HG02852 (cell line): ENCODE measurements around the gene CD99L2.

Experiments
- ATAC-seq: cut with Tn5 transposase; IDR thresholded peaks from one replicate; pipeline ENCODE4 v1.9.1; 2021; ENCODE audit warnings: mild to moderate bottlenecking, moderate library complexity; ENCODE audit not compliant: unreplicated experiment

CD99L2 gene

GRCh38 chrX:150806827-150807226, 91.6 kb downstream of the CD99L2 start:
- no peak for ATAC-seq

- ATAC-seq = no peak
These were observed 92.7 kb downstream of the CD99L2 start for GRCh38 chrX:150805736-150806135.

GRCh38 chrX:150792949-150793527, 105.4 kb downstream of the CD99L2 start:
- ATAC-seq = no peak

- ATAC-seq = peak; percentile 67
These were observed 108.4 kb downstream of the CD99L2 start for GRCh38 chrX:150790021-150790420.

DNA sequence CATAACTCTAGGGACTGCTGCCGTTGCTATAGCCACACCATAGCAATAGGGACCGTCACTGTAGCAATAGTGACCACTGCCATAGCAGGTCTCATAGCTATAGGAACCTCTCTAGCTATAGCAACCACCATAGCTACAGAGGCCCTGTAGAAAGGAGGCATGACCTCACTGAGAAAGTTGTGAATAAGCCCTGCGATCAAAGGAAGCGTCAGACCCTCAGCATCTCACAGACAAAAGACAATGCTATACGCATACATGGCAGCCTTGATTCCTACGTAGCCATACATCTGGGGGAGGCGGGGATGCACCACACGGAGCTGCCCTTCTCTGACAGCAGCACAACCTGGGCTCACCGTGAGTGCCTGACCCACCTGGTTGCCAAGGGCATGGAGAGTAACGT, 116.8 kb downstream of the CD99L2 start:
- no peak for ATAC-seq

- no peak for ATAC-seq
These were observed 119.1 kb downstream of the CD99L2 start for GRCh38 chrX:150779385-150779784.

DNA sequence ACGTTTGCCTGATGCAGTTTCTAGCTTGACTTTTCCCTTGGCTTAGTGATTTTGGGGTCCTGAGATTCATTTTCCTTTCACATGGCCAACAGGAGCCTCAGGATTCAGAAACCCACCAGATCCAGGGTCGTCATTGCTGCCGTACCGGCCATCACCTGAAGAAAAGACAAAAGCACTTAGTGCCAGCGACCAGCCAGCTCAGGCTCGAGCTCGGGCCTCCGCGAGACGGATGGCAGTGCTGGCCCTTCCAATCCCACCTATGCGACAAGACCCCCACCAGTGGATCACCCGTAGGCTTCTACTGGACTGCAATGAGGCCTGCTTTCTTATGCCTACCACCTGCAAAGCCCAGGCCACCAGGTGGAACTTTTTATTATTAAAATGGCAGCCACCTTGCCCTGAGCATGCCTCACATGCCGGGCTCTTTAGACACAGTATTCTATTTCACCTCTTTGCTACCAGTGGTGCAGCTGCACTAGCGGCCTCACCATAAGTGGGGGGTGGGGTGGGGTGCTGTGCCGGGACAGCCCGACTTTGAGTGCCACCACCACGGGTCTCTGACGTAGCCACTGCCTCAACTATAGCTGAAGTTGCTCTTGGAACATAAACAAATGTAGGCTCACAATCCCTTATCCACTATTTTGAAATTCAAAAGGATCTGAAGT, 121.0 kb downstream of the CD99L2 start:
- no peak for ATAC-seq

DNA sequence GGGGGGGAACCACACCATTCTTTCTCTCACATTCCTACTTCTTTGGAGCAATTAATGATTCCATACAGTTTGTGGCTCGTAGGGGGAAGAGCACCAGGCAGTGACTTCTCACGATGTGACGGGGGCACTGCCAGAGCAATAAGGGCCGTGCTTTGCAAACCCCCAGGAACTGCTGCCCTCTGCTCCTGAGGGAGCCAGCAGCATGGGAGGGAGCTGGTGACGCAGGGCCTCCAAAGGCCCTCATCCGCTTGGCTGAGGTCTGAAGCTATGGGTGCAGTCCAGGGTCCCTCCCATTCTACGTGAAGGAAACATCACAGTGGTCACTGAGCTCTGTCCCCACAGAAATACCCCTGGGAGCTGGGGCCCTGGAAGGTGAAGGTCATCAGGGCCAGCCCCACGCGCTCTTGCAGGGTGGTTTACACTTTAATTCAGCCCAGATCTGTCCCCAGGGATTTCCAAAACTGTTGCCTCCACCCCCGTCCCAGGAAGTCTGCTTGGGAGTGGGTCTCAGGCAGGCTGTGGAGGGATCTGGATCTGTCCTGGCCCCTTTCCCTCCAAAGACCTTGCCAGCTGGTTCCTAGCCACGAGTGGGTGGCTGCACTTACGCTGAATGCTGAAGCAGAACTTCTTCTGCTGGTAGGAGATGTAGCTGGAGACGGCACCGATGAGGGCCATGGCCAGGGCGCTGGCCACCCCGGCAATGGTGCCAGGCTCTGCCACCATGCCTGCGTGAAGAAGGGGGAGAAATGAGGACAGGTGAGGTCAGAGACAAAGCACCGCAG, 122.7 kb downstream of the CD99L2 start:
- no peak for ATAC-seq

DNA sequence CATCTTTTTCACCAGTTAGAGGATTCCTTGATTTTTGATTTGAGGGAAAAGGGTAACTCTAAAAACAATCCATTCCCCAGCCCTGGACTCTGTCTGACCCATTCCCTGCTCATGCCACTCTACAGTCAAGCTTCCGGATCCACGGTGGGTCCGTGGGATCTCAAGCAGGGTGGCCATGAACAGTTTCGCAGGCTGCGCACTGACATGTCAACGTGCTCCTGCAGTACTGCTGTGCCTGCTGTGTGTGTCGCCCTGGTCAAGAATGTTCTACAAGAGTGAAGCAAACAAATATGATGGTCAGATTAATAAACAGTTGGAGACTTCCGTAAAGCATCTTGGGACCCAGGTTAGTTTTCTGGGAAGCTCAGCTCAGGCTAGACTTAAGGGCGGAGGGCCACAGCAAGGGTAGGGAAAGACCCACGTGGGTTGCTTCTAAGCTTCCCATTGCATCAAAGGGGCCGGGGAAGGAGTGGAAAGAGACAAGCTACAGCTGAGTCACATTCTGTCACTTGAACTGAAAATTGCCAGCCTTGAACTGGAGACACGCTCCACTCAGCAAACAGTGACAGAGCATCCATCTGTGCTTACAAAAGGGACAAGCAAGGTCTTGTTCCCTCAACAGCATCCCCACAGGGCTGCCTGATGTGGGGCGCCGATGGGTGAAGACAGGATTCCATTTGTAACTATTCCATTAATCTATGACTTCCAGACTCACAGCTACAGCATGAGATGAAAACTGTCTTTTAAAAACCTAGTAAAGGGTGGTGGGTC, 123.5 kb downstream of the CD99L2 start:
- no peak for ATAC-seq

GRCh38 chrX:150773634-150774033, 124.8 kb downstream of the CD99L2 start:
- no peak for ATAC-seq

GRCh38 chrX:150773117-150773516, 125.4 kb downstream of the CD99L2 start:
- no peak for ATAC-seq

DNA sequence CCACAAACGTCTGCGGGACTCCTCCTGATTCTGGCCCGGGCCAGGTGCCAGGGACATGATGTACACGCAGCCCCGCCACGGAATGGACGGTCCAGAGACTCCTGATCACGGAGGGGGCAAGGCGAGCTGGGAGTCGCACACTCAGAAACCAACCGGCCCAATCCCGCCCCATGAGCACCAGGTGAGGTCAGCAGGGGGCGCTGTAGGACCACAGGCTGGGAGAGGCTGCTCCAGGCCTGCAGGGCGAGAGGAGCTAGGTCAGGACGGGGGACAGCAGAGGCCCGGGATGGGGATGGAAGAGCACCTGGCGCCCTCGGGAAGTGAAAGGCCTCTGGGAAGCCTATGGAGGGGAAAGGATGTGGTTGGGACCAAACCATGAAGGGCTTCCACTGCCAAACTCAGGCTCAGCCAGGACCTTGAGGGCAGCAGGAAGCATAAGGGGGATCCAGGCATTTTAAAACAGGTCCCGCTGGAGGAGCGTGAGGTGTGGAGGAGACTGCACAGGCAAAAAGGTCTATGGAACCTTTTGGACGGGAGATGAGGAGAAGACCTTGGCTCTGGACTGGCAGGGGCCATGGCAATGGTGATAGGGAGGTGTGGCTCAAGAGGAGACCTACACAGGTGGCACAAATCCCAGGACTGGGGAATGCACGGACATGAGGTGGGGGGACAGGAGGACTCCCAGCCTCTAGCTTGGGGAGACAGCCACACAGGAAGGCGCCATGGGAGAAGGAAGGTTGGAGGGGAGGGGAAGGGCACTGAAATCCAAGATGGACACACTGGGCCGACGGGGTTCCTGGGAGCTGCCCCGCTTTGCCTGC, 126.1 kb downstream of the CD99L2 start:
- peak; percentile 76 for ATAC-seq

- ATAC-seq = no peak
These were observed 127.4 kb downstream of the CD99L2 start for GRCh38 chrX:150771116-150771515.

- no peak for ATAC-seq
These were observed 127.8 kb downstream of the CD99L2 start for GRCh38 chrX:150770623-150771022.

GRCh38 chrX:150769408-150769807, 129.1 kb downstream of the CD99L2 start:
- ATAC-seq = no peak

DNA sequence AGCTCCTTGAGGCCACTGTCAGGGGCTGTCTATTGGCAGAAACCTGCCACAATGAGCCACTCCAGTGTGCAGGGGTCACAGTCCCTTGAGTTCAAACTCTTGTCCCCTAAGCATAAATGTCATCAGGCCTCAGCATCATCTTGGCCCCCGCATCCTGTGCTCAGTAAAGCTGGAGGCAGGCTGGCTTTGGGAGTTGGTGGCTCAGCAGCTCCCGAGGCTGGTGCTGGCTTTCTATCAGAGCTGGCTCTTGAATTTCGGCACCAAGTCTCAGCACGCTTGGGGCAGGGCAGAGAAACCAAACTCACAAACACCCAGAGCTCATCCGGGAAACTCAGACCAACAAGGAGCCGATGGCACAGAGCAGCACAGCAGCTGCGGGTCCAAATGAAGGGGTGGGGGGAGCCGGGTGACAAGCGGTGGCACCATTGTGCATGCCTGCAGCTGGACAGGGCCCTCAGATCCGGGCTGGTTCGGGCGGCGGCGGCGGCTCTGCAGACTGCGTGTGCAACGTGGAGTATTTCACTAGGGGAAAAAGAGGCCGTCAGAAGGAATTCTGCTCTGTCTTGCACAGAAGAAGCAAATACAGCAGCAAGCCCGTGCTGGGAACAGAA, 129.8 kb downstream of the CD99L2 start:
- no peak for ATAC-seq

- ATAC-seq = no peak
These were observed 130.4 kb downstream of the CD99L2 start for GRCh38 chrX:150768132-150768485.

DNA sequence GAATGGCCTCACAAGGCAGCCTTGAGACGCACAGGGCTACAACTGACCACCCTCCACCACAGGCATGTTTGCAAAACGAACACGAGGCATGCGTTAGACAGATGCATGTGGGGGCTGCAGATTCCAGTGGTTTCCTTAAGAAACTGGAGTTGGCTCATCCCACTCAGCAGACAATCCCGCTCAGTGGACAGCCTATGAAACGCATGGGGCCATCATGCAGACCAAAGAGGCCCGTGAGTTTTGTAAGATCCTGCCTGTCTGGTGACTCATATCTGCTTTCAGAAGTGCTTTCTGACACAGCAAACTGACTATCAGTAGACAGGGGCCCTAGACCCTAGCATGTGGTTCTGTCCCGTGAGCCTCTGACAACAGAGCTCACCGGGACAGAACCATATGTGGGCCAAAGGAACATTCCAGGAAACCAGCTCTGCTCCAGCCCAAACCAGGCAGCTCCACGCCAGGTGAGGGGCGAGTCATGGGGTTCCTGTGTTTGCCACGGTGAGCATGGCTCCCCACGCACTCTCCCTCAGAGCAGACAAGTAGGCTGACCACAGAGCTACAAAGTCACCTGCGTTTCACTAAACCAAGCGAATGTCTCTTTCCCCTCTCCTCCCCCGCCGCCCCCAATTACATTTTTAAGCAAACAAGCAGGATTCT, 130.9 kb downstream of the CD99L2 start:
- ATAC-seq = peak; percentile 53

GRCh38 chrX:150767045-150767395, 131.4 kb downstream of the CD99L2 start:
- ATAC-seq = no peak
